Bronchial epithelial cell (primary cell): ENCODE data around the gene SOS2. TPM values are rescaled to one million over a fixed set of nuclear protein-coding genes. Genes with fewer than 3 reads are reported as not detected.

Experiments
- DNase-seq: peaks from one replicate; pipeline ENCODE4 v3.0.0-alpha.2; 2010; ENCODE audit warnings: low read depth
- FAIRE-seq: peaks from 2 replicates; lab custom pipeline; 2011; peaks lifted over from hg19 to GRCh38; lab: Jason Lieb, UNC
- H3K27me3 ChIP-seq: 2 replicates; pipeline ENCODE4 v1.5.1; 2011; ENCODE audit warnings: low read length; ENCODE audit not compliant: control insufficient read depth, insufficient read depth
- H3K36me3 ChIP-seq: 2 replicates; pipeline ENCODE4 v1.5.1; 2011; ENCODE audit warnings: low read length; ENCODE audit not compliant: control insufficient read depth, insufficient read depth
- H3K4me3 ChIP-seq: 2 replicates; pipeline ENCODE4 v1.5.1; 2011; ENCODE audit warnings: mild to moderate bottlenecking, low read depth, low read length, control low read depth
- total RNA-seq: library from RNA; depleted of rRNA; stranded (reverse); fragments of >200 nt; gene quantifications from 2 replicates; pipeline ENCODE4 v1.2.1, GENCODE V29; 2014
- TF ChIP-seq, protein P1 (sequence below): IDR thresholded peaks from 2 replicates; pipeline ENCODE4 v1.5.1; 2011; ENCODE audit warnings: mild to moderate bottlenecking, moderate library complexity, low read length, control low read depth, inconsistent platforms; ENCODE audit not compliant: insufficient read depth, severe bottlenecking

The SOS2 gene
- total RNA-seq, 1 donor from 2014 or later = 17.6 TPM

DNA sequence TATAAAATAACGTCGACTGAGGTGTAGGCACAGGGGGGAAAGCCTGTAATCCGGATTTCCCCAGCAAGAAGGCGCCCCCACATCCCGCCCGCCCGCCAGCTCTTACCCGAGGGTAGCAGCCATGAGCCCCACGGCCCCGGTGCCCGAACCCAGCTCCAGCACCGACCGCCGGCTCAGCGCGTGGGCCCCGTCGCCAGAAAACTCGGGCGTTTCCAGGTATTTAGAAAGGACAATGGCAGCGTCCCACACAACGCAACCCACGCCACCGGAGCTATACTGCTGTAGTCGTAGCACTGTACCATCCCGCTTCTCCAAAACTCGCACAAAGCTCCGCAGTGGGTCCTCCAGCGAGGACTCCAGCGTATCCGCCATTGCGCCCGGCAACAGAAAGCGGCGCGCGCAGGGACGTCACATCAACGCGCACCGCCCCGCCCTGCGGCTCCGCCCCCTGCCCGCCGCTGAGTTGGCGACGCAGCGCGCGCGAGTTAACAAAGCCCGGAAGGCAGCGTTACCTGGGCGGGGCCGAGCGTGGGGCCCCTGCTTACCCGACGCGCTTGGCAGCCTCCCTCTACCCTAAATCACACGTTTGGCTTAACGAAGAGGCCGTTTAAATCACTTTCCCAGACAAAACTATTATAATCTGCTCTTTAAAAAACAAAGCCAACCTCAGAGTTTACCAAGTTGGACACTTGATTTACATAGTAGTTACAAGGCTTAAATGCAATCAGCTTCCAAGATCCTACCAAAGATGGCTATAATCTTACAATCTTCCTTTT, 115.0 kb downstream of the SOS2 start, which contains the start of gene VCPKMT:
TSS of gene VCPKMT (minus strand) at position 392 of the 776 bp plus-strand sequence. CDS start at position 372, 20 bp downstream.
- Histone ChIP-seq H3K36me3 (peaks cover 7% of the 10 kb centered on the region), H3K4me3 (peak within 1 kb of the TSS; percentile 75), H3K27me3 (no peaks in the 10 kb centered on the region)
- TF ChIP-seq, protein P1, sequence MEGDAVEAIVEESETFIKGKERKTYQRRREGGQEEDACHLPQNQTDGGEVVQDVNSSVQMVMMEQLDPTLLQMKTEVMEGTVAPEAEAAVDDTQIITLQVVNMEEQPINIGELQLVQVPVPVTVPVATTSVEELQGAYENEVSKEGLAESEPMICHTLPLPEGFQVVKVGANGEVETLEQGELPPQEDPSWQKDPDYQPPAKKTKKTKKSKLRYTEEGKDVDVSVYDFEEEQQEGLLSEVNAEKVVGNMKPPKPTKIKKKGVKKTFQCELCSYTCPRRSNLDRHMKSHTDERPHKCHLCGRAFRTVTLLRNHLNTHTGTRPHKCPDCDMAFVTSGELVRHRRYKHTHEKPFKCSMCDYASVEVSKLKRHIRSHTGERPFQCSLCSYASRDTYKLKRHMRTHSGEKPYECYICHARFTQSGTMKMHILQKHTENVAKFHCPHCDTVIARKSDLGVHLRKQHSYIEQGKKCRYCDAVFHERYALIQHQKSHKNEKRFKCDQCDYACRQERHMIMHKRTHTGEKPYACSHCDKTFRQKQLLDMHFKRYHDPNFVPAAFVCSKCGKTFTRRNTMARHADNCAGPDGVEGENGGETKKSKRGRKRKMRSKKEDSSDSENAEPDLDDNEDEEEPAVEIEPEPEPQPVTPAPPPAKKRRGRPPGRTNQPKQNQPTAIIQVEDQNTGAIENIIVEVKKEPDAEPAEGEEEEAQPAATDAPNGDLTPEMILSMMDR = no peak
- no peak for FAIRE-seq
- peak; percentile 76 for DNase-seq

DNA sequence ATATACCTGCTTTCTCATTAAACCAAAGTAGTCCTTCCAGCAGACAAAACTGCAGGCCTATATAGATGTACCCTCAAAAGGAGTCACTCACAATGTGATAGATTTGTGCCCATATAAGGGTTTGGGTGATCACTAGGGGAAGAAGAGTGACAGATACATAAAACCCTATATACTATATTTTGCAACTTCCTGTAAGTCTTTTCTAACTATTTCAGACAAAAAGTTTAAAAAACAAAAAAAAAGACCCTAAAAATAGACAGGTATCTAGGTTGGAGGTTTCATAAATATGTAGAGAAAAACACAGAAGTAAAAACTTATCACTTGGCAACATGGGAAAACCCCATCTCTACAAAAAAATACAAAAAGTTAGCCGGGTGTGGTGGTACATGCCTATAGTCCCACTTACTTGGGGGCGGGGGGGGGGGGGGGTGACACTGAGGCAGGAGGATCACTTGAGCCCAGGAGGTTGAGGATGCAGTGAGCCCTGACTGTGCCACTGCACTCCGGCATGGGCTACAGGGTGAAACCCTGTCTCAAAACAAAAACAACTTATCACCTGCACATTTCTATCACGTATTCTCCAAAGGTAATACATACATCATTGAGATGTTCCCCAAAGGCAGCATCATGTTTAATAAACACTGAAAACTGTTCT, 117.9 kb downstream of the SOS2 start:
- peaks cover 10% of the 10 kb centered on the region for H3K36me3 ChIP-seq

DNA sequence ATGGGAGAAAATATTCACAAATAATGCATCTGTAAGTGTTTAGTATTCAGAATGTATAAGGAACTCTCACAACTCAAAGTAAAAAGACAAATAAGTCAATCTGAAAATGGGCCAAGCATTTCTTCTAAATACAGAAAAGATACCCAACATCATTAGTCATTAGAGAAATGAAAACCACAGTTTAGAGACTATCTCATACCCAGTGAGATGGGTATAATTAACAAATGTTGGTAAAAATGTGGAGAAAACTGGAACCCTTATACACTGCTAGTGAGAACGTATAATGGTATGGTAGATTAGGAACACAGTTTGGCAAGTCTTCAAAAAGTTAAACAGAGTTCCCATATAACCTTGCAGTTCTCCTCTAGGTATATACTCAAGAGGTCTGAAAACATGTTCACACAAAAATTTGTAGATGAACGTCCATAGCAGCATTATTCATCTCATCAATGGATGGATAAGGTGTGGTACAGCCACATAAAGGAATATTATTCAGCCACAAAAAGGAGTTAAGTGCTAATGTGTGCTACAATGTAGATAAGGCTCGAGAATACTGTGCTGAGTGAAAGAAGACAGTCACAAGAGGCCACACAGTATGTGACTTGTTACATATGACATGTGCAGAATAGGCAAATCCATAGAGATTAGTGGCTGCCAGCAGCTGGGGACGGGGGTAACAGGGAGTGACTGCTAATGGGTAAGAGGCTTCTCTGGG, 120.9 kb downstream of the SOS2 start:
- Histone ChIP-seq H3K4me3 (no peak overlapping the region), H3K36me3 (peaks cover 9% of the 10 kb centered on the region), H3K27me3 (no peaks in the 10 kb centered on the region)
- DNase-seq (no peak), FAIRE-seq (no peak)
- TF ChIP-seq, protein P1 = no peak

More for the DNA sequence above, 117.9 kb downstream of the SOS2 start:
- no peak overlapping the region for H3K4me3 ChIP-seq
- FAIRE-seq = no peak
- DNase-seq = no peak
- TF ChIP-seq, protein P1 = no peak
- no peaks in the 10 kb centered on the region for H3K27me3 ChIP-seq

GRCh38 chr14:50109342-50109741, 122.0 kb downstream of the SOS2 start:
- FAIRE-seq = no peak
- Histone ChIP-seq H3K27me3 (no peaks in the 10 kb centered on the region), H3K36me3 (peaks cover 6% of the 10 kb centered on the region), H3K4me3 (no peak overlapping the region)
- TF ChIP-seq, protein P1 = peak; percentile 21
- DNase-seq = no peak

GRCh38 chr14:50107850-50108249, 123.5 kb downstream of the SOS2 start:
- H3K4me3 ChIP-seq = no peak overlapping the region
- FAIRE-seq = no peak
- no peak for DNase-seq
- H3K36me3 ChIP-seq = peaks cover 6% of the 10 kb centered on the region
- no peaks in the 10 kb centered on the region for H3K27me3 ChIP-seq
- TF ChIP-seq, protein P1 = no peak
